Keratinocyte (primary cell): ENCODE data around the gene SH3D19. TPM values are rescaled to one million over a fixed set of nuclear protein-coding genes. Genes with fewer than 3 reads are reported as not detected.

Experiments
- DNase-seq: peaks from one replicate; pipeline ENCODE4 v3.0.0-alpha.2; 2011; ENCODE audit warnings: low read depth, missing footprints, low spot score
- FAIRE-seq: peaks from 2 replicates; lab custom pipeline; 2011; peaks lifted over from hg19 to GRCh38; lab: Jason Lieb, UNC
- H2AFZ ChIP-seq: 2 replicates; pipeline ENCODE4 v1.6.0; 2012; ENCODE audit warnings: low read length, control low read depth, inconsistent platforms; ENCODE audit not compliant: control insufficient read depth
- H3K27ac ChIP-seq: 2 replicates; pipeline ENCODE4 v1.5.1; 2011; ENCODE audit warnings: low read length; ENCODE audit not compliant: control insufficient read depth, insufficient read depth
- H3K27me3 ChIP-seq: 3 replicates; pipeline ENCODE4 v1.6.0; 2011; ENCODE audit warnings: low read length; ENCODE audit not compliant: control insufficient read depth, insufficient read depth; ENCODE audit errors: extremely low read depth
- H3K36me3 ChIP-seq, 2 experiments: 2 replicates in 1 of 2; 3 replicates in 1 of 2; pipeline ENCODE4 v1.5.1; 2011; ENCODE audit warnings: low read length in 2 of 2, mild to moderate bottlenecking in 1 of 2; ENCODE audit not compliant: control insufficient read depth in 2 of 2, insufficient read depth in 2 of 2; ENCODE audit errors: extremely low read depth in 1 of 2
- H3K4me1 ChIP-seq: 3 replicates; pipeline ENCODE4 v1.5.1; 2011; ENCODE audit warnings: low read length; ENCODE audit not compliant: control insufficient read depth, insufficient read depth; ENCODE audit errors: extremely low read depth
- H3K4me2 ChIP-seq: 3 replicates; pipeline ENCODE4 v1.6.0; 2011; ENCODE audit warnings: low read depth, low read length; ENCODE audit not compliant: control insufficient read depth, insufficient read depth; ENCODE audit errors: extremely low read depth
- H3K4me3 ChIP-seq, 3 experiments: fragments of 200-600 bp in 1 of 3; sonication (generic) in 1 of 3; 2 replicates in 2 of 3; 3 replicates in 1 of 3; pipeline ENCODE4 v1.5.1; 2011 to 2016; ENCODE audit warnings: low read length in 3 of 3, mild to moderate bottlenecking in 3 of 3, control low read depth in 2 of 3, inconsistent platforms in 1 of 3, low read depth in 1 of 3, mixed read lengths in 1 of 3, mixed run types in 1 of 3, moderate library complexity in 1 of 3; ENCODE audit not compliant: control insufficient read depth in 2 of 3, insufficient read depth in 2 of 3; ENCODE audit errors: extremely low read depth in 1 of 3
- H3K79me2 ChIP-seq: 2 replicates; pipeline ENCODE4 v1.6.0; 2012; ENCODE audit warnings: low read length; ENCODE audit not compliant: control insufficient read depth, insufficient read depth
- H3K9ac ChIP-seq: 3 replicates; pipeline ENCODE4 v1.6.0; 2011; ENCODE audit warnings: low read length; ENCODE audit not compliant: control insufficient read depth, insufficient read depth; ENCODE audit errors: extremely low read depth
- H3K9me1 ChIP-seq: 3 replicates; pipeline ENCODE4 v1.6.0; 2011; ENCODE audit warnings: low read length; ENCODE audit not compliant: control insufficient read depth, insufficient read depth; ENCODE audit errors: extremely low read depth
- H3K9me3 ChIP-seq: 2 replicates; pipeline ENCODE4 v1.5.1; 2012; ENCODE audit warnings: low read depth, low read length; ENCODE audit not compliant: control insufficient read depth
- H4K20me1 ChIP-seq: 3 replicates; pipeline ENCODE4 v1.6.0; 2011; ENCODE audit warnings: low read length; ENCODE audit not compliant: control insufficient read depth, insufficient read depth; ENCODE audit errors: extremely low read depth
- CTCF ChIP-seq, 3 experiments: IDR thresholded peaks in 1 of 3; conservative IDR thresholded peaks in 1 of 3; optimal IDR thresholded peaks in 1 of 3; 2 replicates in 2 of 3; 3 replicates in 1 of 3; pipeline versions ENCODE3 to v1.5.1; 2011; ENCODE audit warnings: low read length in 3 of 3, mild to moderate bottlenecking in 3 of 3, moderate library complexity in 2 of 3, control low read depth in 1 of 3, inconsistent platforms in 1 of 3; ENCODE audit not compliant: insufficient read depth in 2 of 3; ENCODE audit errors: extremely low read depth in 1 of 3
- EZH2 ChIP-seq: IDR thresholded peaks from one replicate; pipeline ENCODE4 v1.6.1; 2012; ENCODE audit warnings: inconsistent platforms, mild to moderate bottlenecking, low read length, moderate library complexity
- dilution Hi-C: fragments of 300-500 bp; cut with MboI; formaldehyde crosslinking; loops from one replicate; pipeline ENCODE4 v1.7.0; 2020; ENCODE audit warnings: low sequenced_read_pairs; ENCODE audit not compliant: extremely low pct_ligation_motif_present
- polyA plus RNA-seq, 5 experiments: library from polyadenylated mRNA; depleted of rRNA in 3 of 5; stranded (reverse) in 3 of 5; stranded (forward) in 1 of 5; unstranded in 1 of 5; fragments of >200 nt; gene quantifications; 1 replicate in 1 of 5; 2 replicates in 3 of 5; 3 replicates in 1 of 5; pipeline versions ENCODE4 v1.2.1 to v1.2.3, GENCODE V29; 2011 to 2012; ENCODE audit warnings: missing spikeins in 2 of 5, low read depth in 1 of 5, low replicate concordance in 1 of 5

SH3D19 gene
- polyA plus RNA-seq, 1 donor (not counting 4 experiments of a cell fraction or from before 2014, with no cell fraction given): 24.8 TPM

DNA sequence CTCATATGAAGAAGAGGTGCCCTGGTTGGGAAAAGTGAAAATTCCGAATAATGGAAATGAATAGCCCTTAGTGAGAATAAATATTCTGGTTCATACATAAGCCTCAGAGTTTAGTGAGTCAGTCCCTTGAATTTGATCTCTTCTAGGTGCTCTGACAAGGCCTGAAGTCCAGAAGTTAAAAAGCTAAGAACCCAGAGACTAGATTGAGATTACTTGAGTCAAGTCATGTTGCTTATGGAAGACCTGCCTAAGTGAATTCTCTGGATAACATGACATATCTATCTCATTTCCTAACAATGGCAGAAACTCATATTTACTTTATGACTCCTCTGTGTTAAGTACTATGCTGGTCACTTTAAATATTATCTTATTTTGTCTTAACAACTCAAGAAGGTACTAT is 58.9 kb downstream of the SH3D19 start:
- DNase-seq: no peak
- Histone ChIP-seq H3K4me2 (no peak overlapping the region), H3K27me3 (no peaks in the 10 kb centered on the region), H2AFZ (no peak overlapping the region), H3K4me3 (no peak overlapping the region), H4K20me1 (no peaks in the 10 kb centered on the region), H3K9ac (no peak overlapping the region), H3K9me1 (no peaks in the 10 kb centered on the region), H3K79me2 (peaks cover 14% of the 10 kb centered on the region), H3K9me3 (no peaks in the 10 kb centered on the region), H3K36me3 (peaks cover 0 to 3% of the 10 kb centered on the region in 2 experiments), H3K4me1 (no peaks in the 10 kb centered on the region), H3K27ac (no peak overlapping the region)
- no peak for FAIRE-seq
- TF ChIP-seq CTCF (optimal IDR thresholded peaks at IDR 0.05 in 1 of 3, IDR thresholded peaks at IDR 0.05 in 1 of 3, conservative IDR thresholded peaks at IDR 0.05 in 1 of 3; ENCODE audit: extremely low read depth in 1 of 3, insufficient read depth in 2 of 3, low read length in 3 of 3): no peak
- dilution Hi-C loops: no loop called here

GRCh38 chr4:151263455-151263854 is 62.0 kb downstream of the SH3D19 start:
- TF ChIP-seq EZH2 (no peak), CTCF (optimal IDR thresholded peaks at IDR 0.05 in 1 of 3, IDR thresholded peaks at IDR 0.05 in 1 of 3, conservative IDR thresholded peaks at IDR 0.05 in 1 of 3; ENCODE audit: extremely low read depth in 1 of 3, insufficient read depth in 2 of 3, low read length in 3 of 3) (no peak)
- Histone ChIP-seq H3K4me1 (peaks cover 10% of the 10 kb centered on the region), H3K79me2 (peaks cover 17% of the 10 kb centered on the region), H4K20me1 (no peaks in the 10 kb centered on the region), H2AFZ (no peak overlapping the region), H3K36me3 (peaks cover 0 to 2% of the 10 kb centered on the region in 2 experiments), H3K4me2 (no peak overlapping the region), H3K27ac (no peak overlapping the region), H3K9me1 (no peaks in the 10 kb centered on the region), H3K9ac (no peak overlapping the region), H3K27me3 (no peaks in the 10 kb centered on the region), H3K4me3 (no peak overlapping the region), H3K9me3 (no peaks in the 10 kb centered on the region)
- DNase-seq: no peak
- FAIRE-seq: no peak
- dilution Hi-C loops: no loop called here
